Measurements from ENCODE around the gene EPHB3. TPM values are rescaled to one million over a fixed set of nuclear protein-coding genes. Genes with fewer than 3 reads are reported as not detected.

EPHB3 gene
- total RNA-seq, 1 donor from 2014 or later = 17.2 TPM

DNA sequence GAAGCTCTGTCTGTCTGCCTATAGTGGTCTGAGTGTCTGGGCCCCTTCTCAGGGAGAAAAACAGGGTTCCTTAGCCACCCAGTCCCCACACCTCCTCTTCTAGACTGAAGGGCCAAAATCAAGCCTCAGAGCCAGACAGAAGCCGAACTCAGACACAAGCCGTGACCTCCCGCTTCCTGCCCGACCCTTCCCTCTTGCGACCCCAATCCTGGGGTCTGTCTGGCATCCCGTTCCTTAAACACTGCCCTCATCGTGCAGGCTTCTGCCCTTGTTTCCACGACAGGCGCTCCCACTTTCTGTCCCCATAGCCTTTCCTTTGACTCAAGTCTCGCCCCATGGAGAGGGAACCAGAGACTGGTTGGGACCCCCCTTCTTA is 32.3 kb downstream of the EPHB3 start:
- no peak overlapping the region for H3K27ac ChIP-seq (ENCODE audit: low read depth, low read length)
- H2AFZ ChIP-seq (ENCODE audit: low read depth, low read length) = no peak overlapping the region
- DNase-seq (ENCODE audit: low read depth) (no peak), FAIRE-seq (no peak)
- no peaks in the 10 kb centered on the region for H3K36me3 ChIP-seq (ENCODE audit: insufficient read depth, low read length)
- TF ChIP-seq EZH2 (IDR thresholded peaks at IDR 0.05; ENCODE audit: insufficient read depth, low read length) = no peak
- TF ChIP-seq, protein P1, sequence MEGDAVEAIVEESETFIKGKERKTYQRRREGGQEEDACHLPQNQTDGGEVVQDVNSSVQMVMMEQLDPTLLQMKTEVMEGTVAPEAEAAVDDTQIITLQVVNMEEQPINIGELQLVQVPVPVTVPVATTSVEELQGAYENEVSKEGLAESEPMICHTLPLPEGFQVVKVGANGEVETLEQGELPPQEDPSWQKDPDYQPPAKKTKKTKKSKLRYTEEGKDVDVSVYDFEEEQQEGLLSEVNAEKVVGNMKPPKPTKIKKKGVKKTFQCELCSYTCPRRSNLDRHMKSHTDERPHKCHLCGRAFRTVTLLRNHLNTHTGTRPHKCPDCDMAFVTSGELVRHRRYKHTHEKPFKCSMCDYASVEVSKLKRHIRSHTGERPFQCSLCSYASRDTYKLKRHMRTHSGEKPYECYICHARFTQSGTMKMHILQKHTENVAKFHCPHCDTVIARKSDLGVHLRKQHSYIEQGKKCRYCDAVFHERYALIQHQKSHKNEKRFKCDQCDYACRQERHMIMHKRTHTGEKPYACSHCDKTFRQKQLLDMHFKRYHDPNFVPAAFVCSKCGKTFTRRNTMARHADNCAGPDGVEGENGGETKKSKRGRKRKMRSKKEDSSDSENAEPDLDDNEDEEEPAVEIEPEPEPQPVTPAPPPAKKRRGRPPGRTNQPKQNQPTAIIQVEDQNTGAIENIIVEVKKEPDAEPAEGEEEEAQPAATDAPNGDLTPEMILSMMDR (IDR thresholded peaks at IDR 0.05; ENCODE audit: insufficient read depth, low read depth, low read length) = no peak
- peaks cover 5% of the 10 kb centered on the region for H3K27me3 Mint-ChIP-seq (ENCODE audit: low read depth, unreplicated experiment)
- H4K20me1 ChIP-seq (ENCODE audit: insufficient read depth, low read length) = no peaks in the 10 kb centered on the region
- peaks cover 25% of the 10 kb centered on the region for H3K4me1 Mint-ChIP-seq (ENCODE audit: low read depth, unreplicated experiment)
- peak overlapping the region; percentile 66 for H3K27ac Mint-ChIP-seq (ENCODE audit: unreplicated experiment)
- no peak overlapping the region for H3K4me2 ChIP-seq (ENCODE audit: low read length)
- no peak overlapping the region for H3K4me3 Mint-ChIP-seq (ENCODE audit: unreplicated experiment)
- no peak overlapping the region for H3K9ac ChIP-seq (ENCODE audit: low read length)
- no peaks in the 10 kb centered on the region for H3K27me3 ChIP-seq (ENCODE audit: insufficient read depth, low read length)
- H3K4me1 ChIP-seq (ENCODE audit: insufficient read depth, low read length) = peaks cover 8% of the 10 kb centered on the region
- no peak overlapping the region for H3K4me3 ChIP-seq (ENCODE audit: insufficient read depth, low read depth, low read length)
- no peaks in the 10 kb centered on the region for H3K79me2 ChIP-seq (ENCODE audit: insufficient read depth, low read length)
- H3K9me3 Mint-ChIP-seq (ENCODE audit: unreplicated experiment) = no peaks in the 10 kb centered on the region
- H3K36me3 Mint-ChIP-seq (ENCODE audit: low read depth, unreplicated experiment) = no peaks in the 10 kb centered on the region
- H3K9me3 ChIP-seq (ENCODE audit: insufficient read depth, low read depth, low read length) = no peaks in the 10 kb centered on the region

DNA sequence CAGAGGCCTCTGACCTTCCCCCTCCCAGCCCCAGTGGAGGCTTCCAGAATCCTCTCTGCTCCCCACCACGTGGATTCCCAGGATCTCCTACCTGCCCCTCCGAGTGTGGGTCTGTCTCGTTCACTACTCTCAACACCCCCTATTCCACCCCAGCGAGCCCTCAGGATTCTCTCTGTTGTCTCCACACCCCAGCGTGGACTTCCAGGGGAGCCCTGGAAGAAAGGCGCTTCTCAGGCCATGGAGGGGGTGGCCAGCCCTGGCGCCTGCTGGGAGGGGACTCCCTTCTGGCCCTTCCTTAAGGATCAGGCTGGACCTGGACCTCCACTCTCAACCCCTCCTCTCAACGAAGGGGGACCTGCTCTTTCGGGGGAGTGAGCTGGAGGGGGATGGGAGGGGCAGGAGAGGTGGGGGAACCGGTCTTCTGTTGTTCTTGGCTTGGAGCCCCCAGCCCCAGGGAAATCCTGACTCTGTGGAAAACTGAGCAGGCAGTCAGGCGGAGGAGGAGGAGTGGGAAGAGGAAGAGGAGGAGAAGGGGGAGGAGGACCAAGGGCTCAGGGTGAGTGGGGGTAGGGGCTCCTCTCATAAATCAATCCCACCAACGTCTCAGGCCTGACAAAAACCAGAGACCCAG is 32.9 kb downstream of the EPHB3 start:
- no peak for TF ChIP-seq EZH2 (IDR thresholded peaks at IDR 0.05; ENCODE audit: insufficient read depth, low read length)
- TF ChIP-seq, protein P1 (IDR thresholded peaks at IDR 0.05; ENCODE audit: insufficient read depth, low read depth, low read length) = no peak
- no peaks in the 10 kb centered on the region for H3K27me3 ChIP-seq (ENCODE audit: insufficient read depth, low read length)
- H3K9me3 ChIP-seq (ENCODE audit: insufficient read depth, low read depth, low read length) = no peaks in the 10 kb centered on the region
- no peak for DNase-seq (ENCODE audit: low read depth)
- H3K4me2 ChIP-seq (ENCODE audit: low read length) = no peak overlapping the region
- H3K79me2 ChIP-seq (ENCODE audit: insufficient read depth, low read length) = no peaks in the 10 kb centered on the region
- no peak overlapping the region for H3K27ac ChIP-seq (ENCODE audit: low read depth, low read length)
- peaks cover 8% of the 10 kb centered on the region for H3K4me1 ChIP-seq (ENCODE audit: insufficient read depth, low read length)
- no peaks in the 10 kb centered on the region for H3K36me3 ChIP-seq (ENCODE audit: insufficient read depth, low read length)
- H4K20me1 ChIP-seq (ENCODE audit: insufficient read depth, low read length) = no peaks in the 10 kb centered on the region
- Mint-ChIP-seq H3K4me1 (ENCODE audit: low read depth, unreplicated experiment) (peaks cover 25% of the 10 kb centered on the region), H3K27ac (ENCODE audit: unreplicated experiment) (peak overlapping the region; percentile 41), H3K9me3 (ENCODE audit: unreplicated experiment) (no peaks in the 10 kb centered on the region), H3K4me3 (ENCODE audit: unreplicated experiment) (no peak overlapping the region), H3K36me3 (ENCODE audit: low read depth, unreplicated experiment) (no peaks in the 10 kb centered on the region), H3K27me3 (ENCODE audit: low read depth, unreplicated experiment) (peaks cover 5% of the 10 kb centered on the region)
- FAIRE-seq = no peak
- no peak overlapping the region for H2AFZ ChIP-seq (ENCODE audit: low read depth, low read length)
- no peak overlapping the region for H3K9ac ChIP-seq (ENCODE audit: low read length)
- no peak overlapping the region for H3K4me3 ChIP-seq (ENCODE audit: insufficient read depth, low read depth, low read length)

DNA sequence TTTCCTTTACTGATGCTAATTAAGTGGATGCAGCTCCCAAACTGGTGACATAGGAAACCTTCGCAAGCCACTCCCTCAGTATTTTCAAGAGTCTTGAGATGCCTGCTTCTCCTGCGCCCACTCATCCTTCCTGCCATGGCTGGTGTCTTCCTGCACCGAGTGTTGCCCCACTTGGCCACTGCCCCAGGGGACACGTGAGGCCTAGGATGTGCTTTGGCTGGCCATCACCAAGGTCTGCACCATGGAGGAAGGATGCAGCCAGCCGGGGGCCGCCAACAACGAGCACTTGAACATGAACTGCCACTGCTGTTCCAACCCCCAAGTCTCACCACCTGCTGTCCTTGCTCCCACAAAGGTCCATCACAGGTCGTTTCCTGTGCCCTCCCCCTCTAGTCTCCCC is 34.1 kb downstream of the EPHB3 start:
- Histone ChIP-seq H4K20me1 (ENCODE audit: insufficient read depth, low read length) (no peaks in the 10 kb centered on the region), H3K9me3 (ENCODE audit: insufficient read depth, low read depth, low read length) (no peaks in the 10 kb centered on the region), H3K27me3 (ENCODE audit: insufficient read depth, low read length) (peaks cover 5% of the 10 kb centered on the region), H3K79me2 (ENCODE audit: insufficient read depth, low read length) (no peaks in the 10 kb centered on the region), H2AFZ (ENCODE audit: low read depth, low read length) (no peak overlapping the region), H3K27ac (ENCODE audit: low read depth, low read length) (no peak overlapping the region), H3K4me3 (ENCODE audit: insufficient read depth, low read depth, low read length) (no peak overlapping the region), H3K4me2 (ENCODE audit: low read length) (no peak overlapping the region), H3K9ac (ENCODE audit: low read length) (no peak overlapping the region), H3K4me1 (ENCODE audit: insufficient read depth, low read length) (peaks cover 5% of the 10 kb centered on the region), H3K36me3 (ENCODE audit: insufficient read depth, low read length) (no peaks in the 10 kb centered on the region)
- Mint-ChIP-seq H3K4me1 (ENCODE audit: low read depth, unreplicated experiment) (peaks cover 22% of the 10 kb centered on the region), H3K27ac (ENCODE audit: unreplicated experiment) (no peak overlapping the region), H3K36me3 (ENCODE audit: low read depth, unreplicated experiment) (no peaks in the 10 kb centered on the region), H3K9me3 (ENCODE audit: unreplicated experiment) (no peaks in the 10 kb centered on the region), H3K27me3 (ENCODE audit: low read depth, unreplicated experiment) (peaks cover 15% of the 10 kb centered on the region), H3K4me3 (ENCODE audit: unreplicated experiment) (no peak overlapping the region)
- FAIRE-seq (no peak), DNase-seq (ENCODE audit: low read depth) (no peak)
- TF ChIP-seq EZH2 (IDR thresholded peaks at IDR 0.05; ENCODE audit: insufficient read depth, low read length) = no peak
